ENCODE data around the gene ITGA4.

Gene ITGA4

GRCh38 chr2:181484851-181485637, 27.9 kb downstream of the ITGA4 start:
- DNase-seq, result no peak
- intact Hi-C loops (cut with DNase I), result no loop called here

- intact Hi-C loops (cut with DNase I), result no loop called here
- no peak for DNase-seq
These were observed 28.4 kb downstream of the ITGA4 start for GRCh38 chr2:181485638-181485946.

- intact Hi-C loops (cut with DNase I), result no loop called here
- no peak for DNase-seq
These were observed 42.0 kb downstream of the ITGA4 start for GRCh38 chr2:181499231-181499630.

GRCh38 chr2:181500201-181500600, 43.0 kb downstream of the ITGA4 start:
- no peak for DNase-seq
- intact Hi-C loops (cut with DNase I), result no loop called here

GRCh38 chr2:181515719-181516118, 58.5 kb downstream of the ITGA4 start:
- intact Hi-C loops (cut with DNase I), result no loop called here
- DNase-seq, result no peak

- no peak for DNase-seq
- intact Hi-C loops (cut with DNase I), result no loop called here
These were observed 59.8 kb downstream of the ITGA4 start for GRCh38 chr2:181516992-181517391.

- no peak for DNase-seq
- intact Hi-C loops (cut with DNase I), result no loop called here
These were observed 60.6 kb downstream of the ITGA4 start for GRCh38 chr2:181517685-181518301.

- DNase-seq, result no peak
- intact Hi-C loops (cut with DNase I), result no loop called here
These were observed 63.1 kb downstream of the ITGA4 start for GRCh38 chr2:181520253-181520652.

- DNase-seq, result no peak
- intact Hi-C loops (cut with DNase I), result no loop called here
These were observed 66.6 kb downstream of the ITGA4 start for GRCh38 chr2:181523756-181524155.

- intact Hi-C loops (cut with DNase I), result no loop called here
- no peak for DNase-seq
These were observed 68.8 kb downstream of the ITGA4 start for GRCh38 chr2:181526014-181526413.

GRCh38 chr2:181527058-181527457, 69.9 kb downstream of the ITGA4 start:
- no peak for DNase-seq
- intact Hi-C loops (cut with DNase I), result no loop called here

- DNase-seq, result no peak
- intact Hi-C loops (cut with DNase I), result no loop called here
These were observed 71.3 kb downstream of the ITGA4 start for GRCh38 chr2:181528441-181528840.

GRCh38 chr2:181536730-181537129, 79.5 kb downstream of the ITGA4 start:
- DNase-seq, result no peak
- intact Hi-C loops (cut with DNase I), result no loop called here

- intact Hi-C loops (cut with DNase I), result no loop called here
- DNase-seq, result no peak
These were observed 83.2 kb downstream of the ITGA4 start for GRCh38 chr2:181540421-181540820.

- DNase-seq, result no peak
- intact Hi-C loops (cut with DNase I), result no loop called here
These were observed 85.0 kb downstream of the ITGA4 start for GRCh38 chr2:181542170-181542569.

- DNase-seq, result no peak
- intact Hi-C loops (cut with DNase I), result no loop called here
These were observed 88.9 kb downstream of the ITGA4 start for GRCh38 chr2:181546086-181546485.

- intact Hi-C loops (cut with DNase I), result no loop called here
These were observed 95.6 kb downstream of the ITGA4 start for GRCh38 chr2:181552808-181553207.

GRCh38 chr2:181553244-181553643, 96.1 kb downstream of the ITGA4 start:
- intact Hi-C loops (cut with DNase I), result no loop called here
- no peak for DNase-seq

More at GRCh38 chr2:181552808-181553207, 95.6 kb downstream of the ITGA4 start:
- DNase-seq, result no peak

- no peak for DNase-seq
- intact Hi-C loops (cut with DNase I), result no loop called here
These were observed 97.1 kb downstream of the ITGA4 start for GRCh38 chr2:181554061-181554830.

GRCh38 chr2:181558371-181558770, 101.2 kb downstream of the ITGA4 start:
- intact Hi-C loops (cut with DNase I), result no loop called here
- no peak for DNase-seq

GRCh38 chr2:181563101-181563692, 106.0 kb downstream of the ITGA4 start:
- intact Hi-C loops (cut with DNase I), result no loop called here
- DNase-seq, result no peak

All from posterior cingulate gyrus (tissue), 11 donors.